Fibroblast of lung (primary cell): ENCODE measurements around the gene ACTMAP. TPM values are rescaled to one million over a fixed set of nuclear protein-coding genes. Genes with fewer than 3 reads are reported as not detected.

ENCODE experiments used
- DNase-seq, 2 donors: peaks; one replicate each; pipeline versions ENCODE4 v3.0.0 to v3.0.0-alpha.2; 2010; ENCODE audit warnings: low read depth in 2 of 2
- H2AFZ ChIP-seq: 2 replicates; pipeline ENCODE4 v1.5.1; 2012; ENCODE audit warnings: low read length, control low read depth, inconsistent platforms
- H3K27ac ChIP-seq: 2 replicates; pipeline ENCODE4 v1.5.1; 2011; ENCODE audit warnings: low read length, control low read depth; ENCODE audit not compliant: insufficient read depth
- H3K27me3 ChIP-seq: 2 replicates; pipeline ENCODE4 v1.5.1; 2011; ENCODE audit warnings: mild to moderate bottlenecking, low read length; ENCODE audit not compliant: control insufficient read depth, insufficient read depth
- H3K36me3 ChIP-seq: 2 replicates; pipeline ENCODE4 v1.5.1; 2011; ENCODE audit warnings: low read length; ENCODE audit not compliant: control insufficient read depth, insufficient read depth
- H3K4me1 ChIP-seq: 2 replicates; pipeline ENCODE4 v1.5.1; 2011; ENCODE audit warnings: low read length; ENCODE audit not compliant: control insufficient read depth, insufficient read depth; ENCODE audit errors: extremely low read depth
- H3K4me2 ChIP-seq: 2 replicates; pipeline ENCODE4 v1.5.1; 2011; ENCODE audit warnings: low read length, control low read depth; ENCODE audit not compliant: insufficient read depth; ENCODE audit errors: extremely low read depth
- H3K4me3 ChIP-seq, 4 experiments: fragments of 200-600 bp in 1 of 4; sonication (generic) in 1 of 4; replicated peaks in 1 of 4; 2 replicates each; pipeline ENCODE4 v1.5.1; 2011 to 2016; ENCODE audit warnings: low read length in 4 of 4, low read depth in 3 of 4, mild to moderate bottlenecking in 3 of 4, control low read depth in 2 of 4, inconsistent platforms in 1 of 4, mixed read lengths in 1 of 4; ENCODE audit not compliant: insufficient read depth in 1 of 4; ENCODE audit errors: control extremely low read depth in 1 of 4
- H3K79me2 ChIP-seq: 2 replicates; pipeline ENCODE4 v1.5.1; 2012; ENCODE audit warnings: mild to moderate bottlenecking, low read length, inconsistent platforms; ENCODE audit not compliant: control insufficient read depth, insufficient read depth
- H3K9ac ChIP-seq: 2 replicates; pipeline ENCODE4 v1.5.1; 2011; ENCODE audit warnings: mild to moderate bottlenecking, low read length, control low read depth; ENCODE audit not compliant: insufficient read depth
- H3K9me3 ChIP-seq: 2 replicates; pipeline ENCODE4 v1.5.1; 2012; ENCODE audit warnings: low read depth, low read length; ENCODE audit not compliant: control insufficient read depth, insufficient read depth
- H4K20me1 ChIP-seq: 2 replicates; pipeline ENCODE4 v1.5.1; 2011; ENCODE audit warnings: low read length; ENCODE audit not compliant: control insufficient read depth, insufficient read depth; ENCODE audit errors: extremely low read depth
- CTCF ChIP-seq, 2 donors: IDR thresholded peaks in 1 of 2; conservative IDR thresholded peaks in 1 of 2; 1 replicate in 1 of 2; 2 replicates in 1 of 2; pipeline ENCODE4 v1.5.1; 2011 to 2012; ENCODE audit warnings: low read length in 2 of 2, control low read depth in 1 of 2, inconsistent platforms in 1 of 2, low read depth in 1 of 2, mild to moderate bottlenecking in 1 of 2
- EZH2 ChIP-seq: IDR thresholded peaks from 2 replicates; pipeline ENCODE4 v1.5.1; 2012; ENCODE audit warnings: low read length, control low read depth, mild to moderate bottlenecking; ENCODE audit errors: missing control alignments
- polyA plus RNA-seq, 2 donors: library from polyadenylated mRNA; depleted of rRNA in 1 of 2; stranded (reverse) in 1 of 2; unstranded in 1 of 2; fragments of >200 nt; gene quantifications; 2 replicates each; pipeline ENCODE4 v1.2.1, GENCODE V29; 2011 to 2012; ENCODE audit warnings: missing spikeins in 1 of 2
- total RNA-seq: library from RNA; depleted of rRNA; stranded (reverse); fragments of >200 nt; gene quantifications from 2 replicates; pipeline ENCODE4 v1.2.1, GENCODE V29; 2014

ACTMAP gene
- total and polyA plus RNA-seq, 2 donors (not counting 1 experiment from before 2014, with no cell fraction given) = 1.8 to 2.2 TPM

GRCh38 chr19:40718774-40719391 is 31.4 kb downstream of the ACTMAP start:
- Histone ChIP-seq H3K4me2 (peak overlapping the region; percentile 92), H3K27me3 (no peaks in the 10 kb centered on the region), H3K4me1 (peaks cover 8% of the 10 kb centered on the region), H3K79me2 (peaks cover 50% of the 10 kb centered on the region), H3K27ac (peak overlapping the region; percentile 98), H2AFZ (no peak overlapping the region), H3K4me3 (peak overlapping the region; percentile 70 to 94 (median 78)), H3K36me3 (no peaks in the 10 kb centered on the region), H3K9me3 (no peaks in the 10 kb centered on the region), H3K9ac (peak overlapping the region; percentile 86), H4K20me1 (no peaks in the 10 kb centered on the region)
- peak; percentile 54 to 64 for DNase-seq
- no peak for TF ChIP-seq EZH2
- TF ChIP-seq CTCF (conservative IDR thresholded peaks at IDR 0.05 in 1 of 2, IDR thresholded peaks at IDR 0.05 in 1 of 2; ENCODE audit: low read depth in 1 of 2, low read length in 2 of 2) = no peak

- peak overlapping the region; percentile 70 to 94 (median 78) for H3K4me3 ChIP-seq
- H3K4me1 ChIP-seq = peaks cover 8% of the 10 kb centered on the region
- no peaks in the 10 kb centered on the region for H3K27me3 ChIP-seq
- no peaks in the 10 kb centered on the region for H4K20me1 ChIP-seq
- no peaks in the 10 kb centered on the region for H3K36me3 ChIP-seq
- H3K79me2 ChIP-seq = peaks cover 46% of the 10 kb centered on the region
- peak; percentile 10 to 31 for DNase-seq
- no peak for TF ChIP-seq CTCF (conservative IDR thresholded peaks at IDR 0.05 in 1 of 2, IDR thresholded peaks at IDR 0.05 in 1 of 2; ENCODE audit: low read depth in 1 of 2, low read length in 2 of 2)
- no peak for TF ChIP-seq EZH2
- H2AFZ ChIP-seq = no peak overlapping the region
- H3K4me2 ChIP-seq = peak overlapping the region; percentile 92
- H3K9ac ChIP-seq = peak overlapping the region; percentile 86
- no peaks in the 10 kb centered on the region for H3K9me3 ChIP-seq
- peak overlapping the region; percentile 98 for H3K27ac ChIP-seq
These were observed 32.1 kb downstream of the ACTMAP start for GRCh38 chr19:40717880-40718773.

- H2AFZ ChIP-seq = peak overlapping the region; percentile 29
These were observed 32.9 kb downstream of the ACTMAP start for GRCh38 chr19:40717325-40717879.

More at GRCh38 chr19:40717325-40717879, 32.9 kb downstream of the ACTMAP start:
- H3K27ac ChIP-seq = peak overlapping the region; percentile 98
- H3K4me3 ChIP-seq = peak overlapping the region; percentile 70 to 94 (median 78)
- H3K36me3 ChIP-seq = no peaks in the 10 kb centered on the region
- H4K20me1 ChIP-seq = no peaks in the 10 kb centered on the region
- H3K4me2 ChIP-seq = peak overlapping the region; percentile 92
- no peak for TF ChIP-seq EZH2
- TF ChIP-seq CTCF (conservative IDR thresholded peaks at IDR 0.05 in 1 of 2, IDR thresholded peaks at IDR 0.05 in 1 of 2; ENCODE audit: low read depth in 1 of 2, low read length in 2 of 2) = no peak
- no peaks in the 10 kb centered on the region for H3K27me3 ChIP-seq
- no peaks in the 10 kb centered on the region for H3K9me3 ChIP-seq
- peak; percentile 12 to 21 for DNase-seq
- H3K9ac ChIP-seq = peak overlapping the region; percentile 86
- peaks cover 44% of the 10 kb centered on the region for H3K79me2 ChIP-seq
- H3K4me1 ChIP-seq = peaks cover 8% of the 10 kb centered on the region
